Fibroblast of skin of scalp (primary cell): Measurements from ENCODE around the gene COL5A3.

Experiments used
- DNase-seq: peaks from one replicate; pipeline ENCODE4 v3.0.0-alpha.2; 2013

Gene COL5A3

DNA sequence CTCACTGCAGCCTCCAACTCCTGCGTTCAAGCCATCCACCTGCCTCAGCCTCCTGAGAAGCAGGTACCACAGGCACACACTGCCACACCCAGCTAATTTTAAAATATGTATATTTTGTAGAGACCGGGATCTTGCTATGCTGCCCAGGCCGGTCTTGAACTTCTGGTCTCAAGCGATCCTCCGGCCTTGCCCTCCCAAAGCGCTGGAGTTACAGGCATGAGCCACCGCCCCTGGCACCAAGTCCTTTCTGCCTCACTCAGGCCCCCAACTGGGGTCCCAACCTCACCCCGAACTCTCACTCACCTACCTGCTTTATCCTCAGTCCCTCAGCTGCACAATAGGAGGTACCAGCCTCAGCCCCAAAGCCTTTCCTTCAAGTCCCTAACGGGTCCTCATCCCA lies 635 bp upstream of the COL5A3 start:
- no peak for DNase-seq

- no peak for DNase-seq
Measured at GRCh38 chr19:10009714-10010224, 535 bp downstream of the COL5A3 start.

DNA sequence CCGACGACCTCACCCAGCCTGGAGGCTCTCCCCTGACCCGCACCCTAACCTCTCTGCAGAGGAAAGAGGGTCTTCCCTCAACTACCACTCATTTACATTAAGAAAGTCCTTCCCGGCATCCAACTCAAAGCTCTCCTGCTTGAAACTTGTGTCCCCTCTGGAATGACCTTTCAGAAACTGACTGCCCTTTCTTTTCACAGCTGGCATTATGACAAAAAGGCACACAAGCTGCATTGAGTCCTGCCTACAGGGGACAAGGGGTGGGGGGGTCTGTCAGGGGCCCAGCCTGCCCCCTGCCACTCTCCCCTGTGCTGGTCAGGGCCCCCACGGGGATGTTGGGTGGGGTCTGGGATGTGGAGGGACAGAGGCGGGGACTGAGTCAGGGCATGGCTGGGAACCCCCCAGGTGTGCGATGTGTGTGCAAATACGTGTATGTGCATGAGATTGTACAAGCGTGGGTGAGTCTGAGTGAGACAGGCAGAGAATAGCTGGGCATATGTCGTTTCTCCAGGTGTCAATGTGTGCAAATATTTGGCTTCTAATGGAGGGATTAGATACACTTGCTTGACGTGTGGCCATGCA lies 2.0 kb downstream of the COL5A3 start:
- DNase-seq, result no peak

DNA sequence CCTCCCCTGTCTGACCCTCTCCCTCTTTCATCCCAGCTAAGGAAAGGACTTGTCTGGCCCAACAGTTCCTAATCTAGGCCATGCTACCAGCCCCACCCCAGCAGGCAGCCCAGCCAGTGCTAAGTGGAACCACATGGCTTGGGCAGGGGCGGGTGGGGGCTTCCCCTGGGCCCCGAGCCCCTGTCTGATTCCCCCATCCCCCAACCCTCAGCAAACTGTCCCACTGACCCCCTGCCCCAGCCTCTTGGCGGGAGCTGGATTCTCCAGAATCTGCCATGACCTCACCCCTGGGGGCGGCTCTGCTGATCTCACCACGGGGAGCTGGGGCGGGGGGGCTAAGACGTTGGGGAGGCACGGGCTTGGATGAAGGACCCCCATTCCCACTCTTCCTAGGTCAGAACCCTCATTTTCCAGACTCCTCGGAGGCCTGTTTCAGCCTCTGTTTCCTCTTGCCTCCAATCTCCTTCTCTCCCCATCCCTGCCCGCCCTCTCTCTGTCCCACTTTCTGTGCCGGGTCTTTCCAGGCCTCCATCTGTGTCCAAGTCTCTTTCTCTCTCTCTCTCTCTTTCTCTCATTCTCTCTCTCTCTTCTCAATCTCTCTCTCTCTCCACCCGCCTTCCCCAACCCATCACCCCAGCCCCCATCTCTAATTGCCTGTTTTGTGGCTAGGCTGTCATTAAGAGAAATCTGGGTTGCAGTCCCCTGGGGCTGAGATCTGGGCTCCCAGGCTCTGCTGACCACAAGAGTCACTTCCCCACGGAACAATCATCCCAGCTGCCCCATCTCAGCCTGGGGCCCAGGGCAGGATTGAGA lies 2.7 kb downstream of the COL5A3 start:
- peak; percentile 93 for DNase-seq

- DNase-seq, result no peak
Measured at GRCh38 chr19:10006752-10007323, 3.5 kb downstream of the COL5A3 start.

DNA sequence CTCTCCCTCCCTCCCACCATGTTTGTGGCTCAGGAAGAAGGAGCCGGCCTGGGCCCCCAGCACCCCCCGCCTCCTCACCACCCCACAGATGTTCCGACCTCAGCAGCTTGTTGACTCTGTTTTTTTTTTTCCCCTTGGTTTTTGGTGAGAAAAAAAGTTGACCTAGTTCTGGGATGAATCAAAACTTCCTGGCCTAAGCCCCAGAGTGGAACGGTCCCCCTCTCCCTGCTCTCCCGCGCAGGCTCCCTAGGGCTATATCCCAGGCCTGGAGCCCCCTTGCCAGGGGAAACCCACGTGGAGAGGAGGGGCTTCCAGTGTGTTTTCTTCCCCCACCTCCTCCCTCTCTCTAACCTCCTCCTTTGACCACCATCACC lies 4.0 kb downstream of the COL5A3 start:
- DNase-seq, result peak; percentile 88

DNA sequence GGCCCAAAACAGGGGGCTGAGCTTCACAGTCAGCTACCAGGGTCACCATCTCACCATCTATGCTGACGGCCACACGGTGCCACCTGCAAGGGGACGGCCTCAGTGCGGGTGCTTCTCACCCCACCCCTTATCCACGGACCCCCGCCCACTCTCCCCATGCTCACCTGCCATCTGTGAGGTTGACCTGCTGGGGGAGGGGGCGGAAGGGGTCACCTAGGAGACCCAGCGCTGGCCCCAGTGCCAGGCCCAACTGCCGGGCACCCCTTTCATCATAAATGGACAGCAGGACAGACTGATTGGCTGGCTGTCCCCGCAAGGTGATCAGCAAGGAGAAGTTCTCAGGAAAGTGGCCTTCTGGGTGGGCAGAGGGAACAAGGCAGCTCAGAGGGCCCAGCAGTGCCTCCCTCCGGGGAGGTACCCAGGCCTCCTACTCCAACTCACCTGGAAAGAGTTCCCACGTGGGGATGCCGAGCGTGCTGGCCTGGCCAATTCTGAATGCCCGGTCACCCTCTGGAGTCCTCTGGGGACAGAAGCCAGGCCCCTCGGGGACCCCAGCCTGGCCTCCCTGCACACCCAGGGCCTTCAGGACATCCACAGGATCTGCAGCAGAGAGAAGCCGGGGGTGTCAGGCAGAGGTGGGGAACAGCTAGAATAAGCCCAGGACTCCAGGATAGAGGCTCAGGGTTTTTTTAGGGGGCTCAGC lies 4.5 kb downstream of the COL5A3 start:
- DNase-seq, result no peak

DNA sequence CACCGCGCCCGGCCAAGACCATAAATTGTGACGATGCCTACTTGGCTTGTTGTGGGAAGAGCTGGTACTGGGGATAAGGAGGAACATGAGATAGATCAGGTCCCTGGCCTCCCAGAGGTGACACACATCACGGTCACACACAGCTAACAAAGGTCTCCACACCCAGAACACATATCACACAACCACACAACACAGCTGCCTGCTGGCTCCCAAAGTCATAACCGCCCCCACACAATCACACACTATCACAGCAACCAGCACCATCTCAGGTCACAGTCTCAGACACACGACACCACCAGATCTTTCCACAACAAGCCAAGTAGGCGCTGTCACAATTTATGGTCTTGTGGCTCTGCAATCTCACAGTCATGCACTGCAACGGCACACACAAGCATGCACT lies 5.7 kb downstream of the COL5A3 start:
- DNase-seq, result no peak

DNA sequence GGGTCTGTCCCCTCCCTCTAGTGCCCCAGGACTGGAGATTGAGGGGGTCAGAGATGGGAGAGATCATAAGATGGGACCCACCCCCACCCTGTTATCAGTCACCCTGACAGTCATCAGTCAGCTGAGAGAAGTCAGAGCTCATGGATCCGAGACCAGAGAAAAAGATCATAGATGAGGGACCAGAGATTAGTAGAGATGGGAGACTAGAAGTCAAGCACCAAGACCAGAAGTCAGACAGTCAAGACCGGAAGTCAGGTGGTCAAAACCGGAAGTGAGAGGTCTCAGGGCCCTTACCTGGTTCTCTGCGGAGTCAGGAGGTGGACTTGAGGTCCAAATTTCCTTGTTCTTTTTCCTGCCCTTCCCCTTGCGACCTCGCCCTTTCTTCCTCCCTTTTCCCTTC lies 7.0 kb downstream of the COL5A3 start:
- no peak for DNase-seq

GRCh38 chr19:10001899-10002298 lies 8.4 kb downstream of the COL5A3 start:
- peak; percentile 34 for DNase-seq

DNA sequence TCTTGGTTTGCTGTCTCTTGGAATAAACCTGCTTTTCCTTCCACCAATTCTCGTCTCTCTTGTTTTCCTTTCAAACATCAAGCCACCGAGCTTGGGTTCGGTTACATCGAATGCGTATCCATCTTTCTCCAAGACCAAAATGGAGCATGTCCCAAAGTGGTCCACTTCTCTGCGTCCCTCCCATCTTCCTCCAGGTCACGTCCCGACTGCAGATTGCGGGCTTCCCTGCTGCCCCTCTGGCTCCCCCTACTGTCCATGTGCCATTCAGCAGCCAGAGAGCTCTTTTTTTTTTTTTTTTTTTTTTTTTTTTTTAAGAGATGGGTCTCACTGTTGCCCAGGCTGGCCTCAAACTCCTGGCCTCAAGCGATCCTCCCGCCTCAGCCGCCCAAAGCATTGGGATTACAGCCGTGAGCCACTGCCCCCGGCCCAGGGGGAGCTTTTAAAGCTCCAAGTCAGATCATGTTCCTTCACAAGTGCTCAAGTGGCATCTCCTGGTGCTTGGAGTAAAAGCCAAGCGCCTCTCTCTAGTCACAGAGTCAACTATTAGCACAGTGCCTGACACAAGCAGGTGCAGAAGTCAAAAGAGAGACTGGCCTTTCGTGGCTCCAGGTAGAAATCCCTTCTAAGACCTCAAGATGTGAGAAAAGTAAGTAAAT lies 10.0 kb downstream of the COL5A3 start:
- DNase-seq, result peak; percentile 82

DNA sequence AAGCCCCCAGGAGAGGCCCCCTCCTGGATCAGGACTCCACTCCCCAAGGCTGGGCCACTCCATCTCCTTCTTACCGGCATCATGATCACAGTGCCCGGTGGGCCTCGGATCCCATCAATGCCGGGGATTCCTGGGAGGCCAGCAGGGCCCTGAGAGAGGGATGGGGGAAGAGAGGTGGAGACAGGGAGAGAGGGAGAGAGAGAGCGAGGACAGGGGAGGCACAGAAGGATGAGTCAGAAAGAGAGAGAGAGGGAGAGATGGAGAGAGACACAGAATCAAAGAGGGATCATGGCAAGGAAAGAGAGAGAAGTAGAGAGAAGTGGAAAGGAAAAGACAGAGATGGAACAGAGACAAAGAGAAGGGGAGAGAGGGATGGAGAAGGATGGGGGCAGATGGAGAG lies 13.8 kb downstream of the COL5A3 start:
- peak; percentile 49 for DNase-seq

DNA sequence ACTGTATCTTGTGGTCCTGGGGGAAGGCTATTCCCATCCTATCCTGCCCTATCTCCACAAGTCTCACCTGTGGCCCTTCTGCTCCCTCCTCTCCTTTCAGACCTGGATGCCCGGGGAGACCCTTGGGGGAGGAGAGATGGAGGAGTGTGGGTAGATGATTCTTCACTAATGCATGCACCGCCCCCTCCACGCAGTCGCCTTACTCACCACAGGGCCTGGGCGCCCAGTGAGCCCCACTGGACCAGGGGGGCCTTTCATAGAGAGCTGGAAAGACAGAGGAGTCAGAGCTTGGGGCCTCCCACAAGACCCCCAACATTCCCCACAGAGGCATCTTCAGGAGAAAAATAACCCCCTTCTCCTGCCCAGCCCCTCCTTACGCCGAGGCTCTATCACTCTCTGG lies 14.3 kb downstream of the COL5A3 start:
- DNase-seq, result no peak

- no peak for DNase-seq
Measured at GRCh38 chr19:9995084-9995483, 15.2 kb downstream of the COL5A3 start.

DNA sequence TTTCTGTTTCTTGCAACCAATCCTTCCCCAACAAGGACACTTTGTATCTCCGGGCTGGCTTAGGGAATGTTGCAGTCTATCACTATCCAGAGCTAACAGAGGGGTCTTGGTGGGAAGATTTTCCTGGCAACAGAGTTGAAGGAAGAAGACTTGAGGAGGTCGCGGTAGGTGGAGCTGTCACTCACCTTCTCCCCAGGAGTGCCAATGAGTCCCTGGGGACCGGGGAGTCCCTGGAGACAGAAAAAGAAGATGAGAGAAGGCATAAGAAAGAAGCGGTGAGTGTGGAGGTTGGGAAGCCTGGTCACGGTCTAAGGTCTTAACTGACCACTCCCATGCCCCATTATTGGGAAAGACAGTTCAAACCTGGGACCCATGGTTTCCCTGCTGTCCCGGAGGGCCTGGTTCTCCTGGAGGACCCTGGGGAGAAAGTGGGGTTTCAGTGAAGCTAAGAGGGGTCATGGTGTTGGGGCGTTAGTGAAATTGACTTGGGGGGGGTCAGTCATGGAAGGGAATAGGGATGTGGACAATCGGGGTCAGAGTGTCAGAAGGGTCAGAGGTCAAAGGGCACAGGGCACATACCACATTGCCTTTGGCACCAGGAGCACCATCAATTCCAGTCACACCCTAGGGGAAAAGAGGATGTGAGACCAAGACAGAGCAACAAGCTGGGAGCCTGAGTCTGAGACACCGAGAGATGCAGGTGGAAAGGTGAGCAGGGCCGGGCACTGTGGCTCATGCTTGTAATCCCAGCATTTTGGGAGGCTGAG lies 18.7 kb downstream of the COL5A3 start:
- DNase-seq, result no peak

DNA sequence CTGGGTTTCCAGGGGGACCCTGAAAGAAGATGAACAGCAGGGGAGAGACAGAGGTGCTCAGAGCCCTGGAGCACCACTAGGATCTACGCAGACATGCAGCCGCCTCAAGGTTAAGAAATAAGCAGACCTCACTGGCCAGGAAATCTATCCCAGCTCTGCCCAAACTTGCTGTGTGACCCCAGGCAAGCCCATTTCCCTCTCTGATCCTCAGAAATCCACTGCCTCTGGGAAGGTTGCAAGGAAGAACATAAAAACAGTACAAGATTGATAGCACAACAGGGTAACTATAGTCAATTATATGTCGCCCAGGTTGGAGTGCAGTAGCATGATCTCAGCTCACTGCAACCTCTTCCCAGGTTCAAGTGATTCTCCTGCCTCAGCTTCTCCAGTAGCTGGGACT lies 20.8 kb downstream of the COL5A3 start:
- no peak for DNase-seq

GRCh38 chr19:9986787-9987281 lies 23.5 kb downstream of the COL5A3 start:
- peak; percentile 73 for DNase-seq

DNA sequence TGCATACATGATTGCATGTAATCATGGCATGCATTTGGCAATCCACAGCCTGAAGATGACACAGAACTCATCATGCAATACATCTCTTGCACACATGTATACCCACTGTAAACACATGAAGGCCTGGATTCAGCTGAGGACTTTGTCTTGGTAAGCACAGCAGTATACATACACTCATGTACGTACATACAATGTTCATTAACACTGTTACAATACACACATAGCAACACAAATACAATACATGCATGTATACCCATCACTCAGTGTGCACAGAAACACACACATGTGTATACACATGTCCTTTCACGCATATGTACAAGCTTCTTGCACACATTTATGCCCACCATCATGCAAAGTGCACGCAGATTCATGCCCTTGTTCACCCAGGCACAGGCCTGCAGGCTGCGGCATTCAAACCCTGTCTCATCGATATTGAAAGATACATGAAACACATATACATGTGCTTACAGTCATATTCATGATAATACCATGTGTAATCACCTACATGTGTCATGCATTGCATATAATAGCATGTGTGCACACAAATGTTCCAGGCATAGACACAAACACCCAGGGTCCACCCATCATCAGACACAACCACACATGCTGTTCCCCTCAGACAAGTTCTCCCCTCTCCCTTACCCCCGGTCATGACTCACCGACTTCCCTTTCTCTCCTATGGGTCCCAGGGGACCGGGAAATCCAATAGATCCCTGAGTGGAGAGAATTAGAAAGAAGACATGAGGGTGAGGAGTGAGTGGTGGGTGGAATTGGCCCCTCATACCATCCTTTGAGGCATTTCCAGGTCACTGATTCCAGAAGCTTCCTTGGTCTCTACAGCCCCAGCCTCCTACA lies 28.7 kb downstream of the COL5A3 start:
- peak; percentile 62 for DNase-seq

DNA sequence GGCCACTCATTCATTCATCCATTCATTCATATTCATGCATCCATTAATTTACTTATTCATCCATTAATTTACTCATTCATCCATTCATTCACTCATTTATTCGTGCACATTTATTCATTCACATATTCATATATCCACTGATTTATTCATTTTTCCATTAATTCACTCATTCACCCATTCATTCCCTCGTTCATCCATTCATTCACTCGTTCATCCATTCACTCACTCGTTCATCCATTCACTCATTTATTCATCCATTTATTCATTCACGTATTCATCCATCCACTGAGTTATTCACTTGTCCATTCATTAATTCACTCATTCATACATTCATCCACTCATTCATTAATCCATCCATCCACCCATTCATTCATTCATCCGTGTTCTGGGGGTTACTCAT lies 38.2 kb downstream of the COL5A3 start:
- DNase-seq, result no peak

DNA sequence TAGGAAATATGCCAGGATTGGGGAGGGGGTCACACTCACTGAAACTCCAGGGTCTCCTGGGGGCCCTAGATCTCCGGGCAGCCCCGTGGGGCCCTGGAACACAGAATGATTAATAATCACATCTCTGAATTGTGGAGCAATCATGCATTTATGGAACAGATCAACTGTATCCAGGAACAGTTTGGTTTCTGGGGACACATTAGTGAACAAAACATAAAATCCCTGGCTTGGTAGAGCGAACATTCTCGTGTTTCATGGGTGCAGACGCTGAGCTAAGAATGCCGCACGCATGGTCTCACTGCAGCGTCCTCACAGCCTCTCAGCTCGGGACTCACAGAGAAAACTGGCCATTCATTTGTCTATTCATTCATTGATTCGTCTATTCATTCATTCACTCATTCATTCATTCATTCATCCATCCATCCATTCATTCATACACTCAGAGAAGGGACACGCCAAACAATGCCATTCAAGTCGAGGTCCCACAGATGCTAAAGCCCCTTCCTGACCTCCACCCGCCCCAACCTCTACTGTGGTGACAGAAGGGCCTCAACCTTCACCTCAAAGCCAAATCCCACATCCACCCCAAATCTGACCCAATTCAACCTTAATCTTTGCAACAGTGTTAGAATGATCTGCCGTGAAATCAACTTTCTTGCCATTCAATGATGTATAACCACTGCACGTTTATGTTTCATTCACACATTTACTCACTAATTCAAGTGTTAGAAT lies 39.0 kb downstream of the COL5A3 start:
- DNase-seq, result no peak
